Neural progenitor cell (in vitro differentiated cells): ENCODE measurements around the gene MEF2B.

Experiments
- CTCF ChIP-seq: fragments of 200-600 bp; sonication (generic); IDR thresholded peaks from 2 replicates; pipeline ENCODE4 v1.5.1; 2017; ENCODE audit warnings: antibody characterized with exemption, mild to moderate bottlenecking
- EZH2phosphoT487 ChIP-seq: fragments of 200-600 bp; sonication (generic); IDR thresholded peaks from 2 replicates; pipeline ENCODE4 v1.6.1; 2017; ENCODE audit warnings: antibody characterized with exemption

- TF ChIP-seq CTCF (no peak), EZH2phosphoT487 (no peak)
Measured at GRCh38 chr19:19207637-19208572, 37.8 kb upstream of the MEF2B start.
